Measurements from ENCODE around the gene ABCA4.

DNA sequence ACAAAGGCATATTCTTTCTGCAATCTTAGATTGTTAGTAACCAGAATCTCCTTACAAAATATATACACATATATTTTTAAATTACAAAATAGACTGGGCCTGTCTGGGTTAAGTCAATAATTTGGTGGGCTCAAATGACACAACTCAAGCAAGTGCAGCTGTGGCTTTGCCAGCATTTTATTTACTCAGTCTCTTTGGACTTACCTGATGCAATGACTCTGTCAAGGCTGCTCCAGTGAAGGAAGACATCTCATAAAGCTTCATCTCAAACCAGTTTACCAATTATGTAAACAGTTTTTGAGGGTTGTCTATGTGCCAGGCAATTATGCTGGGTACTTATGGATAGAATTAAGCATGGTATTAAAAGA, 22.8 kb upstream of the ABCA4 start:
- TF ChIP-seq SRF (IDR thresholded peaks at IDR 0.05; ENCODE audit: low read depth, low read length) (no peak), CREB1 (IDR thresholded peaks at IDR 0.05) (no peak), EP300 (IDR thresholded peaks at IDR 0.05; ENCODE audit: borderline replicate concordance in 1 of 2, low read depth in 2 of 2, low read length in 2 of 2) (no peak), POLR2A (IDR thresholded peaks at IDR 0.05; ENCODE audit: control extremely low read depth in 1 of 2, low read depth in 2 of 2, low read length in 2 of 2) (no peak), YY1 (IDR thresholded peaks at IDR 0.05; ENCODE audit: low read depth, low read length) (no peak), POLR2AphosphoS5 (IDR thresholded peaks at IDR 0.05; ENCODE audit: low read depth, low read length) (no peak), HDAC6 (IDR thresholded peaks at IDR 0.05; ENCODE audit: low read depth, low read length) (no peak)
- TF ChIP-seq, protein P1, sequence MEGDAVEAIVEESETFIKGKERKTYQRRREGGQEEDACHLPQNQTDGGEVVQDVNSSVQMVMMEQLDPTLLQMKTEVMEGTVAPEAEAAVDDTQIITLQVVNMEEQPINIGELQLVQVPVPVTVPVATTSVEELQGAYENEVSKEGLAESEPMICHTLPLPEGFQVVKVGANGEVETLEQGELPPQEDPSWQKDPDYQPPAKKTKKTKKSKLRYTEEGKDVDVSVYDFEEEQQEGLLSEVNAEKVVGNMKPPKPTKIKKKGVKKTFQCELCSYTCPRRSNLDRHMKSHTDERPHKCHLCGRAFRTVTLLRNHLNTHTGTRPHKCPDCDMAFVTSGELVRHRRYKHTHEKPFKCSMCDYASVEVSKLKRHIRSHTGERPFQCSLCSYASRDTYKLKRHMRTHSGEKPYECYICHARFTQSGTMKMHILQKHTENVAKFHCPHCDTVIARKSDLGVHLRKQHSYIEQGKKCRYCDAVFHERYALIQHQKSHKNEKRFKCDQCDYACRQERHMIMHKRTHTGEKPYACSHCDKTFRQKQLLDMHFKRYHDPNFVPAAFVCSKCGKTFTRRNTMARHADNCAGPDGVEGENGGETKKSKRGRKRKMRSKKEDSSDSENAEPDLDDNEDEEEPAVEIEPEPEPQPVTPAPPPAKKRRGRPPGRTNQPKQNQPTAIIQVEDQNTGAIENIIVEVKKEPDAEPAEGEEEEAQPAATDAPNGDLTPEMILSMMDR (IDR thresholded peaks at IDR 0.05; ENCODE audit: control extremely low read depth in 1 of 3, insufficient read depth in 1 of 3, low read depth in 1 of 3, low read length in 3 of 3), result no peak
- TF ChIP-seq, protein P2, sequence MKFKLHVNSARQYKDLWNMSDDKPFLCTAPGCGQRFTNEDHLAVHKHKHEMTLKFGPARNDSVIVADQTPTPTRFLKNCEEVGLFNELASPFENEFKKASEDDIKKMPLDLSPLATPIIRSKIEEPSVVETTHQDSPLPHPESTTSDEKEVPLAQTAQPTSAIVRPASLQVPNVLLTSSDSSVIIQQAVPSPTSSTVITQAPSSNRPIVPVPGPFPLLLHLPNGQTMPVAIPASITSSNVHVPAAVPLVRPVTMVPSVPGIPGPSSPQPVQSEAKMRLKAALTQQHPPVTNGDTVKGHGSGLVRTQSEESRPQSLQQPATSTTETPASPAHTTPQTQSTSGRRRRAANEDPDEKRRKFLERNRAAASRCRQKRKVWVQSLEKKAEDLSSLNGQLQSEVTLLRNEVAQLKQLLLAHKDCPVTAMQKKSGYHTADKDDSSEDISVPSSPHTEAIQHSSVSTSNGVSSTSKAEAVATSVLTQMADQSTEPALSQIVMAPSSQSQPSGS (IDR thresholded peaks at IDR 0.05; ENCODE audit: low read length), result no peak
